Measurements from ENCODE around the gene SLC2A9. TPM values are rescaled to one million over a fixed set of nuclear protein-coding genes. Genes with fewer than 3 reads are reported as not detected.

SLC2A9 gene
- total and polyA plus RNA-seq, 2 donors (not counting 3 experiments of a cell fraction or from before 2014, with no cell fraction given), result 1.6 to 1.8 TPM

- DNase-seq (ENCODE audit: low read depth, low spot score), result no peak
- POLR2A ChIA-PET, result interaction anchor here (1.3 kb wide), 1 partner anchor 100 kb away, joined by 3 read pairs; the partner anchor contains the start of gene WDR1
- CTCF ChIA-PET, result interaction anchor here (1.1 to 5.5 kb wide), 10 partner anchors 9 to 484 kb away, joined by 3 to 118 read pairs (median 17); no protein-coding TSS in a partner anchor
- H4K20me1 ChIP-seq (replicated peaks; ENCODE audit: control insufficient read depth, extremely low read depth, insufficient read depth, low read length), result no peaks in the 10 kb centered on the region
- no peak overlapping the region for H3K27ac ChIP-seq (ENCODE audit: insufficient read depth, low read depth, low read length)
- peaks cover 3% of the 10 kb centered on the region for H3K4me1 ChIP-seq (ENCODE audit: control insufficient read depth, extremely low read depth, insufficient read depth, low read length)
- no TSS peak for BruUV-seq (replicated peaks)
- no peak overlapping the region for H2AFZ ChIP-seq (ENCODE audit: low read depth, low read length)
- no peaks in the 10 kb centered on the region for H3K9me1 ChIP-seq (replicated peaks; ENCODE audit: control insufficient read depth, extremely low read depth, insufficient read depth, low read length)
- H3K4me3 ChIP-seq (replicated peaks in 1 of 3; ENCODE audit: insufficient read depth in 1 of 3, low read depth in 1 of 3, low read length in 3 of 3), result no peak overlapping the region
- intact Hi-C loops (cut with micrococcal nuclease) (loop anchor here (5.0 kb wide), 3 partner anchors 141 to 516 kb away; no protein-coding TSS in a partner anchor), dilution Hi-C loops (cut with MboI; ENCODE audit: extremely low pct_ligation_motif_present, low sequenced_read_pairs) (no loop called here)
- FAIRE-seq, result no peak
- H3K36me3 ChIP-seq (ENCODE audit: control insufficient read depth in 2 of 2, extremely low read depth in 1 of 2, insufficient read depth in 2 of 2, low read length in 2 of 2), result no peaks in the 10 kb centered on the region
- no peaks in the 10 kb centered on the region for H3K9me3 ChIP-seq (replicated peaks; ENCODE audit: control insufficient read depth, insufficient read depth, low read length)
- TF ChIP-seq FOS (IDR thresholded peaks at IDR 0.05; ENCODE audit: borderline replicate concordance, insufficient read depth, low read length), result no peak
- no peak for TF ChIP-seq MYC (IDR thresholded peaks at IDR 0.05; ENCODE audit: low read depth, low read length)
- no peak for TF ChIP-seq EZH2 (IDR thresholded peaks at IDR 0.05; ENCODE audit: borderline replicate concordance, low read depth, low read length, severe bottlenecking)
- TF ChIP-seq GATA2 (IDR thresholded peaks at IDR 0.05; ENCODE audit: insufficient read depth, insufficient read length, low read depth, low read length), result no peak
- no peak for TF ChIP-seq POLR2A (IDR thresholded peaks at IDR 0.05; ENCODE audit: low read depth, low read length)
- TF ChIP-seq JUN (IDR thresholded peaks at IDR 0.05; ENCODE audit: borderline replicate concordance, insufficient read depth, insufficient read length, low read depth), result no peak
- no peak for TF ChIP-seq POLR2AphosphoS5 (IDR thresholded peaks at IDR 0.05; ENCODE audit: insufficient read depth, low read depth, low read length)
- TF ChIP-seq MAX (IDR thresholded peaks at IDR 0.05; ENCODE audit: insufficient read depth, insufficient read length), result no peak
- no peak for TF ChIP-seq CTCF (IDR thresholded peaks at IDR 0.05; ENCODE audit: extremely low read depth in 1 of 2, insufficient read depth in 1 of 2, low read depth in 1 of 2, low read length in 2 of 2)
- no peak overlapping the region for H3K4me2 ChIP-seq (ENCODE audit: insufficient read depth, low read length)
- H3K27me3 ChIP-seq (ENCODE audit: control insufficient read depth in 2 of 2, insufficient read depth in 2 of 2, low read length in 2 of 2), result peaks cover 0 to 2% of the 10 kb centered on the region in 2 experiments
- H3K79me2 ChIP-seq (ENCODE audit: control insufficient read depth, insufficient read depth, low read length), result no peaks in the 10 kb centered on the region
- no peak overlapping the region for H3K9ac ChIP-seq (replicated peaks; ENCODE audit: extremely low read depth, insufficient read depth, low read length)
These were observed 5.1 kb downstream of the SLC2A9 start for GRCh38 chr4:10016169-10016568.
